GM06990 (cell line): ENCODE results near the gene MAGI2.

Source experiments
- DNase-seq: peaks from one replicate; pipeline ENCODE4 v3.0.0-alpha.2; 2011; ENCODE audit not compliant: insufficient read length; ENCODE audit errors: extremely low read depth
- H3K27me3 ChIP-seq: replicated peaks from 2 replicates; pipeline ENCODE4 v1.6.0; 2011; ENCODE audit warnings: low read length; ENCODE audit not compliant: control insufficient read depth, insufficient read depth
- H3K36me3 ChIP-seq: 2 replicates; pipeline ENCODE4 v1.5.1; 2011; ENCODE audit warnings: low read length; ENCODE audit not compliant: control insufficient read depth, insufficient read depth
- H3K4me3 ChIP-seq: replicated peaks from 2 replicates; pipeline ENCODE4 v1.5.1; 2011; ENCODE audit warnings: low read depth, mild to moderate bottlenecking, control low read depth, low read length
- TF ChIP-seq, protein P1 (sequence below): IDR thresholded peaks from 2 replicates; pipeline ENCODE4 v1.5.1; 2011; ENCODE audit warnings: low read length, control low read depth, mild to moderate bottlenecking, inconsistent platforms; ENCODE audit not compliant: insufficient read depth, poor library complexity, severe bottlenecking

The MAGI2 gene

DNA sequence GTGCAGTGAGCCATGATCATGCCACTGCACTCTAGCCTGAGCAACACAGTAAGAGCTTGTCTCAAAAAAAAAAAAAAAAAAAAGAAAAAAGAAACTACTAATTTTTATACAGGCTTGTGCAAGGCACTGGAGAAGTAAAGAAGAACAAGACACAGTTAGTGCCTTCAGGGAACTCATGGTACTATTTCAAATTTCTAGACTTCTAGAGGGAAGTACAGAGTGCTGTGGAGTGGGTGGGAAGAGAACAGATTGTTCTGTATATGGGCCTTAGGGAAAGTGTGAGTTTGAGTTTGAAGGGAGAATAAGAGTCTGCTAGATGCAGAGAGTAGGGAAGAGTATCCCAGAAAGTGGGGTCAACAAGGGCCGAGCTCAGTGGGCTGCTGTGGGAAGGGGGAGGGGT, 1420.1 kb downstream of the MAGI2 start:
- DNase-seq: no peak
- no peaks in the 10 kb centered on the region for H3K36me3 ChIP-seq
- TF ChIP-seq, protein P1, sequence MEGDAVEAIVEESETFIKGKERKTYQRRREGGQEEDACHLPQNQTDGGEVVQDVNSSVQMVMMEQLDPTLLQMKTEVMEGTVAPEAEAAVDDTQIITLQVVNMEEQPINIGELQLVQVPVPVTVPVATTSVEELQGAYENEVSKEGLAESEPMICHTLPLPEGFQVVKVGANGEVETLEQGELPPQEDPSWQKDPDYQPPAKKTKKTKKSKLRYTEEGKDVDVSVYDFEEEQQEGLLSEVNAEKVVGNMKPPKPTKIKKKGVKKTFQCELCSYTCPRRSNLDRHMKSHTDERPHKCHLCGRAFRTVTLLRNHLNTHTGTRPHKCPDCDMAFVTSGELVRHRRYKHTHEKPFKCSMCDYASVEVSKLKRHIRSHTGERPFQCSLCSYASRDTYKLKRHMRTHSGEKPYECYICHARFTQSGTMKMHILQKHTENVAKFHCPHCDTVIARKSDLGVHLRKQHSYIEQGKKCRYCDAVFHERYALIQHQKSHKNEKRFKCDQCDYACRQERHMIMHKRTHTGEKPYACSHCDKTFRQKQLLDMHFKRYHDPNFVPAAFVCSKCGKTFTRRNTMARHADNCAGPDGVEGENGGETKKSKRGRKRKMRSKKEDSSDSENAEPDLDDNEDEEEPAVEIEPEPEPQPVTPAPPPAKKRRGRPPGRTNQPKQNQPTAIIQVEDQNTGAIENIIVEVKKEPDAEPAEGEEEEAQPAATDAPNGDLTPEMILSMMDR: no peak
- no peaks in the 10 kb centered on the region; the same call in 1 of the 2 replicates for H3K27me3 ChIP-seq
- H3K4me3 ChIP-seq: no peak overlapping the region

DNA sequence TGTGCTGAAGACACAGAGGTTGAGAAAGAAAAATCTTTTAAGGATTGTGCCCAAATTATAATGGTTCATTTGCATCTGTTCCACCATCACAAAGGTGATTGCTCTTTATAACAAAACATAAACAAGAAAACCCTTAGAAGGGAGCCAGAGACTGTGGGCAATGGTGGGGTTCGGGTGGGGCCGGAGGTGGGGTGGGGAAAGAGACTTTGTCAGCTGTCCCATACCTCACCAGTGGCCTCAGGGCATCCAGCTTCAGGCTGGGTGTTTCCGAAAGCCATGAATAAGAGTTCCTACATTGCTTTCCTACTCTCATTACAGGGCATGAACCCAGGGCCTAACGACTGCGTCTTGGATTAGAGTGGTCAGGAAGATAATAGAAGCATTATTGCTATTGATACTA, 1427.0 kb downstream of the MAGI2 start:
- no peak for DNase-seq
- Histone ChIP-seq H3K27me3 (no peaks in the 10 kb centered on the region; the same call in 1 of the 2 replicates), H3K36me3 (no peaks in the 10 kb centered on the region), H3K4me3 (no peak overlapping the region)
- TF ChIP-seq, protein P1: no peak

DNA sequence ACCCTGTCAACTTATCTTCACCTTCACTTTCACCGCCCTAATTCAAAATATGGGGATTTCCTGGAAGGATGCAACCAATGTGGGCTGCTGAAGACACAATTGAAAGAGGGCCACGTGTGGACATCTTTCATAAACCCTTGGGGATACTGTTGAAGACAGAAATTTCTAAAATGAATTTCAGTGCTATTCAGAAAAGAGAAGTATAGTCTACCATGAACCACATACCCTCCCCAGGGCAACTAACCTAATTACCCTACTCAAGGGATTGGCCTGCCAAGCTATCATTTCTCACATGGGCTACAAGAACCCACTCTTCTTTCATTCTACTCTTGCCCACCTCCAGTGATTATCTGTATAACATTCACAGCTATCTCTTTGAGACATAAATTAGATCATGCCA, 1428.9 kb downstream of the MAGI2 start:
- TF ChIP-seq, protein P1: no peak
- H3K36me3 ChIP-seq: no peaks in the 10 kb centered on the region
- no peak overlapping the region for H3K4me3 ChIP-seq
- DNase-seq: no peak
- no peaks in the 10 kb centered on the region; the same call in 1 of the 2 replicates for H3K27me3 ChIP-seq

DNA sequence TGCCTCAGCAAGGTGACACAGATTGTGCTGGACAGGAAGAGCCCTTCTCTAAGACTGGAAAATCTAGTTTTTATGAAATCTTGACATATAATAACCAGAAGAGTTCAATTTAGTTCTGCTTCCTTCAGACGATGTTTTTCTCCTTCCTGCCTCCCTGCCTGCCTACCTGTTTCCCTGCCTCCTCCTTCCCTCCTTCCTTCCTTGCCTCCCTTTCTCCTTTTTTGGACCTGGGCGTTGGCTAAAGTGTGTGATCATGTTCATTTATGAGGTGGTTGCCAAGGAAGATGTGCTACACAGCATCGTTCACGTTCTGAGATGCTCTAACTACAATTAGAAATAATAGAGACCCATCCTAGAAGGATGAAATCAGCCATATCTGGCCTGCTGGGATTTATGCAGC, 1430.3 kb downstream of the MAGI2 start:
- H3K36me3 ChIP-seq: no peaks in the 10 kb centered on the region
- no peaks in the 10 kb centered on the region; the same call in 1 of the 2 replicates for H3K27me3 ChIP-seq
- H3K4me3 ChIP-seq: no peak overlapping the region
- TF ChIP-seq, protein P1: no peak
- DNase-seq: no peak

DNA sequence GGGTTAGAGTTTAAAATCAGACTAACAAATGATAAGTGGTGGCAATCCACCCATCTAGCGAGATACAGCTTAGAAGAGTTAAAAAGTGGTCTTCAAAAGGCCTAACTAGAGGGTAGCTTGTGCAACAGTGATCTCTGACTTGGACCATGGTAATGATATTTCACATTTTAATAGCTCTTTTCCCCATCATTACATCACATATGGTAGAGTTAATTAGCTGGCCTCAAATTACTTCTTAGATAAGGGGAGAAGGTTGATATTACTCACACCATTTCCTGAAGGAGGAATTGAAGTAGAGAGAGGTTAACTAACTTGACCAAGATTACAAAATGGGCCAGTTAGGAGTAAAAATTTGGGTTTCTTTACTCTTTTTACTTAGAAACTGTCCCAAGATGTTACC, 1431.3 kb downstream of the MAGI2 start:
- Histone ChIP-seq H3K27me3 (no peaks in the 10 kb centered on the region; the same call in 1 of the 2 replicates), H3K4me3 (no peak overlapping the region), H3K36me3 (no peaks in the 10 kb centered on the region)
- TF ChIP-seq, protein P1: no peak
- no peak for DNase-seq

DNA sequence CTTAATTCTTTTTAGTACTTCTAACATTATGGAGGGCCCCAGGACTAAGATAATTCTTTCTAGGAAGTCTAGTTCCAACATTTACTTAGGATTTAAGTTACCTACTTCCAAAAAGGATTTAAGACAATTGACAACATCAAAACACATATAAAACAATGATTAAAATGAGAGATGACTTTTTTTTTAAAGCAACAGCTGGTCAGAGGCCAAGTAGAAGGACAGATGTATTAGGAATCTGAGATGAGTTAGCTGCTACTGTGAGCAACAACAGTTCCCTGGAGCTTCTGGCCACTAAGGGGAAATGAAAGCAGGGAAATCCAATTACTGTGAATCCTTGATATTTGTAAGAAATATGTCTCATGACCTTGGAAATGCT, 1432.6 kb downstream of the MAGI2 start:
- no peaks in the 10 kb centered on the region; the same call in 1 of the 2 replicates for H3K27me3 ChIP-seq
- H3K36me3 ChIP-seq: no peaks in the 10 kb centered on the region
- TF ChIP-seq, protein P1: no peak
- no peak overlapping the region for H3K4me3 ChIP-seq
- DNase-seq: no peak
